NOMO-1 treated with dmso at 0.1 percent for 144 hours (cell line): ENCODE data around the gene ITGB6.

ENCODE experiments used
- DNase-seq: peaks from one replicate; lab custom pipeline; 2025; ENCODE audit not compliant: unreplicated experiment; lab: John Stamatoyannopoulos, UW

The ITGB6 gene

GRCh38 chr2:160104115-160104514 lies 96.0 kb downstream of the ITGB6 start:
- no peak for DNase-seq

- no peak for DNase-seq
These were observed 102.7 kb downstream of the ITGB6 start for GRCh38 chr2:160097326-160097725.

- DNase-seq: peak; percentile 32
These were observed 103.7 kb downstream of the ITGB6 start for GRCh38 chr2:160096409-160096808.

GRCh38 chr2:160092445-160092844 lies 107.6 kb downstream of the ITGB6 start:
- DNase-seq: no peak

GRCh38 chr2:160091381-160091780 lies 108.7 kb downstream of the ITGB6 start:
- DNase-seq: no peak

- peak; percentile 3 for DNase-seq
These were observed 112.0 kb downstream of the ITGB6 start for GRCh38 chr2:160087854-160088745.

GRCh38 chr2:160085662-160086061 lies 114.4 kb downstream of the ITGB6 start:
- no peak for DNase-seq

- no peak for DNase-seq
These were observed 121.9 kb downstream of the ITGB6 start for GRCh38 chr2:160077912-160078810.

GRCh38 chr2:160076914-160077313 lies 123.2 kb downstream of the ITGB6 start:
- no peak for DNase-seq

GRCh38 chr2:160076241-160076640 lies 123.8 kb downstream of the ITGB6 start:
- DNase-seq: no peak

- DNase-seq: no peak
These were observed 124.9 kb downstream of the ITGB6 start for GRCh38 chr2:160075171-160075570.

- DNase-seq: no peak
These were observed 126.7 kb downstream of the ITGB6 start for GRCh38 chr2:160073284-160073888.

GRCh38 chr2:160068906-160069305 lies 131.2 kb downstream of the ITGB6 start:
- no peak for DNase-seq

- no peak for DNase-seq
These were observed 135.2 kb downstream of the ITGB6 start for GRCh38 chr2:160064916-160065315.

- no peak for DNase-seq
These were observed 136.0 kb downstream of the ITGB6 start for GRCh38 chr2:160063879-160064612.

GRCh38 chr2:160063271-160063670 lies 136.8 kb downstream of the ITGB6 start:
- no peak for DNase-seq

- DNase-seq: no peak
These were observed 137.6 kb downstream of the ITGB6 start, which contains the start of gene PLA2R1 for GRCh38 chr2:160062292-160063005. TSS of gene PLA2R1 (minus strand) at chr2:160062615. CDS start at chr2:160062403, 212 bp downstream.

- no peak for DNase-seq
These were observed 138.2 kb downstream of the ITGB6 start for GRCh38 chr2:160061944-160062291.

- DNase-seq: no peak
These were observed 138.5 kb downstream of the ITGB6 start for GRCh38 chr2:160061533-160061932.

- no peak for DNase-seq
These were observed 139.8 kb downstream of the ITGB6 start for GRCh38 chr2:160060297-160060696.
